Adipocyte (in vitro differentiated cells): ENCODE measurements around the gene CMIP.

Experiments used
- DNase-seq: peaks from one replicate; pipeline ENCODE4 v3.0.0-alpha.2; 2015; ENCODE audit warnings: low read depth
- H3K27me3 ChIP-seq: replicated peaks from 2 replicates; pipeline ENCODE4 v1.7.0; 2013; ENCODE audit warnings: mild to moderate bottlenecking, low read length, moderate library complexity; ENCODE audit not compliant: control insufficient read depth, insufficient read depth
- H3K36me3 ChIP-seq: 2 replicates; pipeline ENCODE4 v1.7.0; 2013; ENCODE audit warnings: low read length, mild to moderate bottlenecking, moderate library complexity; ENCODE audit not compliant: control insufficient read depth, insufficient read depth, severe bottlenecking
- H3K4me1 ChIP-seq: 2 replicates; pipeline ENCODE4 v1.7.0; 2013; ENCODE audit warnings: mild to moderate bottlenecking, low read length, moderate library complexity; ENCODE audit not compliant: control insufficient read depth, insufficient read depth
- H3K4me3 ChIP-seq: 2 replicates; pipeline ENCODE4 v1.7.0; 2013; ENCODE audit warnings: mild to moderate bottlenecking, low read length, moderate library complexity
- H3K9ac ChIP-seq: 2 replicates; pipeline ENCODE4 v1.7.0; 2013; ENCODE audit warnings: mild to moderate bottlenecking, low read length, moderate library complexity
- H3K9me3 ChIP-seq: 2 replicates; pipeline ENCODE4 v1.7.0; 2013; ENCODE audit warnings: mild to moderate bottlenecking, low read length, moderate library complexity; ENCODE audit not compliant: control insufficient read depth

Gene CMIP

DNA sequence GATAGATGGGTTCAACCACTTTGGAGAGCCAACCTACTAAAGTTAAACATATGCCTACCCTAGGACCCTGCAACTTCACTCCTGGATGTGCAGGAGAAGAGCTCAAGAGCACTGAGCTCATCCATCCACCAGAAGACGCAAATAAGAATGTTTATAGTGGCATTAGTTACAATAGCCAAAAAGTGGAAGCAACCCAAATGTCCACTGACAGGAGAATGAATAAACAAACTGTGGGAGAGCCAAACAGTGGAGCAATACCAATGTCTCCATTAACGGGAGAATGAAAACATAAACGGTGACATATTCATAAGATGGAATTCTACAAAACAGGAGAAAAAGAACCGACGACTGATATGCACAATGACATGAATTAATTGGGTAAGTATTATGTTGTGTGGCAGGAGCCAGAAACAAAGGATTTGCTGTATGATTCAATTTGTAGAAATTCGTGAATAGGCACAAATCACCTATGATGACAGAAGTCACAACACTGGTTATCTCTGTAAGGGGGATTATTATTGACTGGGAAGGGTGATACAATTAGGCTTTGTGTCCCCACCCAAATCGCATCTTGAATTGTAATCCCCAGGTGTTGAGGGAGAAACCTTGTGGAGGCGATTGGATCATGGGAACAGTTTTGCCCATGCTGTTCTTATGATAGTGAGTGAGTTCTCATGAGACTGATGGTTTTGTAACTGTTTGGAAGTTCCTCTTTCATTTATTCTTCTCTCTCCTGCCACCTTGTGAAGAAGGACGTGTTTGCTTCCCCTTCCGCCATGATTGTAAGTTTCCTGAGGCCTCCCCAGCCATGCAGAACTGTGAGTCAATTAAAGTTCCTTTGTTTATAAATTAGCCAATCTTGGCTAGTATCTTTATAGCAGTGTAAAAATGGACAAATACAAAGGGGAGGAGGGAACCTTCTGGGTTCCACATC is 276.6 kb downstream of the CMIP start:
- Histone ChIP-seq H3K4me3 (no peak overlapping the region), H3K4me1 (no peaks in the 10 kb centered on the region), H3K9ac (no peak overlapping the region), H3K9me3 (no peaks in the 10 kb centered on the region), H3K27me3 (peaks cover 14% of the 10 kb centered on the region), H3K36me3 (no peaks in the 10 kb centered on the region)
- no peak for DNase-seq

- no peak overlapping the region for H3K4me3 ChIP-seq
- no peaks in the 10 kb centered on the region for H3K9me3 ChIP-seq
Observed at GRCh38 chr16:81723098-81723723, 278.6 kb downstream of the CMIP start.

GRCh38 chr16:81728435-81728834 is 283.8 kb downstream of the CMIP start:
- H3K36me3 ChIP-seq: no peaks in the 10 kb centered on the region
- no peaks in the 10 kb centered on the region for H3K9me3 ChIP-seq
- no peak overlapping the region for H3K9ac ChIP-seq
- H3K4me1 ChIP-seq: peaks cover 9% of the 10 kb centered on the region
- H3K27me3 ChIP-seq: peaks cover 29% of the 10 kb centered on the region
- no peak for DNase-seq
- H3K4me3 ChIP-seq: no peak overlapping the region

More at GRCh38 chr16:81723098-81723723, 278.6 kb downstream of the CMIP start:
- peak; percentile 96 for DNase-seq
- H3K27me3 ChIP-seq: peaks cover 24% of the 10 kb centered on the region
- H3K9ac ChIP-seq: no peak overlapping the region
- H3K36me3 ChIP-seq: no peaks in the 10 kb centered on the region
- no peaks in the 10 kb centered on the region for H3K4me1 ChIP-seq

GRCh38 chr16:81729451-81729850 is 284.8 kb downstream of the CMIP start:
- DNase-seq: no peak
- no peaks in the 10 kb centered on the region for H3K9me3 ChIP-seq
- H3K4me3 ChIP-seq: no peak overlapping the region
- peaks cover 26% of the 10 kb centered on the region for H3K27me3 ChIP-seq
- no peak overlapping the region for H3K9ac ChIP-seq
- H3K36me3 ChIP-seq: no peaks in the 10 kb centered on the region
- peaks cover 9% of the 10 kb centered on the region for H3K4me1 ChIP-seq

DNA sequence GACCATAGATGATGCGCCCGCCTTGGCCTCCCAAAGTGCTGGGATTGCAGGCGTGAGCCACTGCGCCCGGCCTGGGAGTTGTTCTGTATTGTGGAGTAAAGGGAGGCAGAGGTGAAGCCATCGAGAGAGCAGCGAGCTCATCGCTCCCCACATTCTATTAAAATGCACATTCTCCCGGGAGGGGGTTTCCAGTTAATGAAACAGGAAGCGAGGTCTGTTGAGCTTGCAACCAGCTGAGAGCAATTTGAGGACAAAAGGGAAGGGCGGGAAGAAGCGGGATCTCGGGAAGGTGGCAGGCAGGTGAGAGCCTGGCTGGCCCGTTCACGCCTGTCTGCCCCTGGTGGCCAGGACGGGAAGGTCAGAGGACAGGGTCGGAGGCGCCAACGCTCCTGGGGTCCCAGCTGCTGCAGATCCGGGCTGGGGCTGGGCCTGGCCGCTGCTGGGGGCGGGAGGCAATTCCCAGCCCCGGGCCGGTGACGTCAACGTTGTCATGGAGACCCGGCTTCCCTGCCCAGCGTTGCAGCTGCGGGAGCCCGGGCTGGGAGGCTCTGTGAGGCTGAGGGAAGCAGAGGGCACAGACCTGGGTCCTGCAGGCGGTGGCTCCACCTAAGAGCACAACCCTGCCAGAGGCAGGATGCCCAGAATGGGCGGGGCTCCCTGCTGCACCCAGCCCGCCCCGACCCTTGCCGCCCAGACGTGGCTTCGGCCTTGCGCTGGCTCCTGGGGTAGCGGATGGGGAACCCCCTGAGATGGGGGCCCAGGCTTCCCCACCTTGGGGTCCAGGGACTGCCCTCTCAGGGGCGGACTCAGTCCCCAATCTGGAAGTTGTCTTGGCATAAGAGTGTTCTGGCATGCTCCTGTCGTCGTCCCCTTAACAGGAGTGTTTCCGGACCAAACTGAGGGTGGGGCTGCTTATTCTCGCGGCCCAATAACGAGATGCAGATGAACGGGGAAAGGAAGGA is 285.8 kb downstream of the CMIP start:
- H3K36me3 ChIP-seq: no peaks in the 10 kb centered on the region
- H3K4me1 ChIP-seq: peaks cover 9% of the 10 kb centered on the region
- peak overlapping the region; percentile 52 for H3K4me3 ChIP-seq
- H3K9me3 ChIP-seq: no peaks in the 10 kb centered on the region
- H3K27me3 ChIP-seq: peaks cover 18% of the 10 kb centered on the region
- H3K9ac ChIP-seq: no peak overlapping the region
- DNase-seq: peak; percentile 85

DNA sequence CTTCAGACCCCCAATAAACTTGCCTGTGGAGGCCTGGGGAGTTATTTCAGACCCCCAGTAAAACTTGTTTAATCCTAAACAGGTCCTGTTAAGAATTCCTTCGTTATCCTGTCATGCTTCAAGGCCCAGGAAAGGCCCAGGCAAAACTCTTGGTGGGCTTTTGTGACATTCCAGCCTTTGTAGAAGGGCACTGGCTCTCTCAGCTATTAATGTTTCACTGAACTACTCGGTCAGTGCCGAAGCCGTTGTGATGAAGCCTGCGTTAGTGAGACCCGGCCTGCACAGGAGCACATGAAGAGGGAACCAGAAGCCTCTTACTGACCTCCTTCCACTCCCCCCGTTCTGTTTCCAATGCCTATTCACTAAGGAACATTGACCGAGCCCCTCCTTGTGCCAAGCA is 287.0 kb downstream of the CMIP start:
- H3K4me1 ChIP-seq: peaks cover 9% of the 10 kb centered on the region
- H3K9me3 ChIP-seq: no peaks in the 10 kb centered on the region
- H3K9ac ChIP-seq: no peak overlapping the region
- no peak overlapping the region for H3K4me3 ChIP-seq
- DNase-seq: no peak
- no peaks in the 10 kb centered on the region for H3K36me3 ChIP-seq
- peaks cover 14% of the 10 kb centered on the region for H3K27me3 ChIP-seq

- Histone ChIP-seq H3K4me3 (no peak overlapping the region), H3K9ac (no peak overlapping the region), H3K9me3 (no peaks in the 10 kb centered on the region), H3K27me3 (peaks cover 5% of the 10 kb centered on the region), H3K4me1 (peaks cover 9% of the 10 kb centered on the region), H3K36me3 (no peaks in the 10 kb centered on the region)
- no peak for DNase-seq
Observed at GRCh38 chr16:81732699-81733098, 288.1 kb downstream of the CMIP start.

DNA sequence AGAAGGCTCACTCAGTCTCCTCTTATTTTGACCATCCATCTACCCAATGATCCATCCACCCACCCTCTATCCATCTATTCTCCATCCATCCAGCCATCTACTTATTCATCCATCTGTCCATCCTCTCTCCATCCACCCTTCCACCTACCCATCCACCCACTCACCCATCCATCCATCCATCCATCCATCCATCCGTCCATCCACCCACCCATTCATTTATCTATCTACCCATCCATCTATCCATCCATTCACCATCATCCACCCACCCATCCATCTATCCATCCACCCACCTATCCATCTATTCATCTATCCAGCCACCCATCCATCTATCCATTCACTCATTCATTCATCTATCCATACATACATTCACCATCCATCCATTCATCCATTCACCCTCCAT is 288.7 kb downstream of the CMIP start:
- Histone ChIP-seq H3K4me3 (no peak overlapping the region), H3K9ac (no peak overlapping the region), H3K36me3 (no peaks in the 10 kb centered on the region), H3K27me3 (peaks cover 5% of the 10 kb centered on the region), H3K9me3 (no peaks in the 10 kb centered on the region), H3K4me1 (peaks cover 9% of the 10 kb centered on the region)
- no peak for DNase-seq

DNA sequence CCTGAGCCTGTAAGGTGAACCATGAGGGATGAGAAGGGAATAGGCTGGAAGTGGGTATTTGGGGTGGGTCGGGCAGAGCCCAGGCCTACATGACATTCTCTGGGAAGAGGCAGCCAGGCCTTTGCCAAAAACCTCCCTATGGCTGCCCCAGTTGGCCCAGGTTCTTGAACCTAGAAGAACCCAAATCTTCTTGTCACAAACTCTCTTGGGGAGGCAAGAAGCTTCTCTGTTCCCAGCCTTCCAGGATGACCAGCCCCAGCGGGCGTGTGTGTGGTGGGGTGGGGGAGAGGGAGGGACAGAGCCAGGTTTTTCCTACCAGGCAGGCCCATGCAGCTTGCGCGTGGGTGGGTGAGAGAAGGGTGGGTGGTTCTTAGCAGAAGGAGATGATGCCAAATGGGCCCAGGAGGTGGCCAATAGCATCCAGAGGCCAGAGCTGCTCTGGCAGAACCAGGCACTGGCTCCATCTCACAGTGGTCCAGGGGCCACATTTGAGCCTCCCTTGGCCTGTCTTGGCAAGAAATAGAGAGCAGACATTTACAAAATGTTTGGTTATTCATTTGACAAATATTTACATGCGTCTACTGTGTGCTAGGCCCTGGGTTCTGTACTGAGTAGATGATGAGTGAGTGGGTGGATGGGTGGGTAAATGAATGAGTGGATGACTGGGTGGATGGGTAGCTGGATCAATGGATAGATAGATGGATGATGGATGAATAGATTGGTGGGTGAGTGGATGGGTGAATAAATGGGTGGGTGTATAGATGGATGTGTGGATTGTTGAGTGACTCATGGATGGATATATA is 290.2 kb downstream of the CMIP start:
- no peak overlapping the region for H3K4me3 ChIP-seq
- H3K27me3 ChIP-seq: peaks cover 4% of the 10 kb centered on the region

GRCh38 chr16:81737885-81738536 is 293.4 kb downstream of the CMIP start:
- H3K9ac ChIP-seq: no peak overlapping the region
- no peaks in the 10 kb centered on the region for H3K4me1 ChIP-seq
- no peaks in the 10 kb centered on the region for H3K9me3 ChIP-seq
- H3K36me3 ChIP-seq: no peaks in the 10 kb centered on the region
- H3K4me3 ChIP-seq: peak overlapping the region; percentile 77
- DNase-seq: peak; percentile 85
- H3K27me3 ChIP-seq: peaks cover 8% of the 10 kb centered on the region

More for the DNA sequence above, 290.2 kb downstream of the CMIP start:
- H3K9ac ChIP-seq: no peak overlapping the region
- no peak for DNase-seq
- peaks cover 9% of the 10 kb centered on the region for H3K4me1 ChIP-seq
- H3K36me3 ChIP-seq: no peaks in the 10 kb centered on the region
- H3K9me3 ChIP-seq: no peaks in the 10 kb centered on the region
